ENCODE data around the gene AP4E1.

- no peak for TF ChIP-seq YY1 (IDR thresholded peaks at IDR 0.05; ENCODE audit: insufficient read depth, insufficient read length)
- TF ChIP-seq ZNF274 (IDR thresholded peaks at IDR 0.05; ENCODE audit: low read depth, low read length), result no peak
Measured at GRCh38 chr15:51004103-51004551, 95.6 kb downstream of the AP4E1 start.
